Activated naive CD4-positive, alpha-beta T cell treated with anti-CD3 and anti-CD28 coated beads, Interleukin-2, amount 50 U/mL, for 24 hours (primary cell): ENCODE measurements around the gene FAM163B.

ENCODE experiments used
- H3K27ac Mint-ChIP-seq: one replicate; pipeline ENCODE4 v1.8.0; 2021; ENCODE audit warnings: mild to moderate bottlenecking, mixed read lengths
- H3K27me3 Mint-ChIP-seq: one replicate; pipeline ENCODE4 v1.8.0; 2021; ENCODE audit warnings: mixed read lengths
- H3K36me3 Mint-ChIP-seq: one replicate; pipeline ENCODE4 v1.8.0; 2021; ENCODE audit warnings: mixed read lengths
- H3K4me1 Mint-ChIP-seq: one replicate; pipeline ENCODE4 v1.8.0; 2021; ENCODE audit warnings: mixed read lengths
- H3K4me3 Mint-ChIP-seq: one replicate; pipeline ENCODE4 v1.8.0; 2021; ENCODE audit warnings: mild to moderate bottlenecking, mixed read lengths
- H3K9me3 Mint-ChIP-seq: one replicate; pipeline ENCODE4 v1.8.0; 2021; ENCODE audit warnings: mixed read lengths

FAM163B gene

DNA sequence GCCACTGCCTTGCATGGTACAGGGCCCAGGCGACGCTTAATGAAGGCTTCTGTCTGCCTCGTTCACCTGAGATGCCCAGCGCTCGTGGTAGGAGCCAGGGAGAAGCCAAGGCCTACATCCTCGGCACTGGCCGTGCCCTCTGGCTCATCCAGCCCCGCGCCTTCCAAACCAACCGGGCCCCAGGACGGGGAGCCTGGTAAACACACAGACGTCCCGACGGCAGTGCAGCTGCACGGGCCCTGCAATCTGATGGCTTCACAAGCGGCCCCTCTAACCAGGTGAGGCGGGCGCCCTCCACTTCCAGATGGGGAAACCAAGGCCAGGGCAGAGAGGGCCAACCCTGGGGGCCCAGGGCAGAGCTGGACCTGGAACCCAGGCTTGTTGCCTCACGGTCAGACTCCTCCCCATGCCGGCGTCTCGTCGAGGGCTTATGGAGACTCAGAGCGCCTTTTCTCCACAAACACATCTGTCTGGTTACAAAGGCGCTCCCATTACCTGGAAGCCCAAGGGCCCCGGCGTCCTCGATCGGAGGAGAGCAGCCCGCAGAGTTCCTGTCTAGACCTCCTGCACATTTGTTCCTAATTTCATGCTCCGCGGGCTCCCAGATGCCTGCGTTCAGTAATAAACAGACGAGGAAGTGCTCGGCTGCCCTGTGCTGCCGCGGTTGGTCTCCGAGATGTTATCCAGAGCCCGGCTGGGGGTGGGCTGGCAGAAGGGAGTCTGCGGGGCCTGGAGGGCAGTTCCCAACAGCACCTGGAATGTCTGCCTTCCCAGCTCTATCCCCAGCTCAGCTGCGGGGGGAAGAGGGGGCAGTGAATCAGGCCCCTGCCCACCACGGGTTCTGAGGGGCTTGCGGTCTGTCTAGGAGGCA, 23.5 kb downstream of the FAM163B start:
- Mint-ChIP-seq H3K4me3 (no peak overlapping the region), H3K27ac (no peak overlapping the region), H3K36me3 (no peaks in the 10 kb centered on the region), H3K4me1 (peaks cover 8% of the 10 kb centered on the region), H3K27me3 (peaks cover 17% of the 10 kb centered on the region), H3K9me3 (no peaks in the 10 kb centered on the region)

GRCh38 chr9:133584559-133585476, 24.4 kb downstream of the FAM163B start:
- Mint-ChIP-seq H3K27ac (no peak overlapping the region), H3K36me3 (no peaks in the 10 kb centered on the region), H3K4me3 (no peak overlapping the region), H3K27me3 (peaks cover 21% of the 10 kb centered on the region), H3K4me1 (peaks cover 8% of the 10 kb centered on the region), H3K9me3 (no peaks in the 10 kb centered on the region)

- Mint-ChIP-seq H3K36me3 (no peaks in the 10 kb centered on the region), H3K27me3 (peaks cover 21% of the 10 kb centered on the region), H3K27ac (no peak overlapping the region), H3K4me1 (peaks cover 8% of the 10 kb centered on the region), H3K9me3 (no peaks in the 10 kb centered on the region), H3K4me3 (no peak overlapping the region)
These were observed 25.0 kb downstream of the FAM163B start for GRCh38 chr9:133584167-133584558.

- H3K4me1 Mint-ChIP-seq: peaks cover 8% of the 10 kb centered on the region
These were observed 25.6 kb downstream of the FAM163B start for GRCh38 chr9:133583586-133583985.

GRCh38 chr9:133583111-133583510, 26.1 kb downstream of the FAM163B start:
- H3K36me3 Mint-ChIP-seq: no peaks in the 10 kb centered on the region
- H3K4me1 Mint-ChIP-seq: peaks cover 8% of the 10 kb centered on the region
- H3K9me3 Mint-ChIP-seq: no peaks in the 10 kb centered on the region
- no peak overlapping the region for H3K4me3 Mint-ChIP-seq
- no peak overlapping the region for H3K27ac Mint-ChIP-seq
- H3K27me3 Mint-ChIP-seq: peaks cover 21% of the 10 kb centered on the region

More at GRCh38 chr9:133583586-133583985, 25.6 kb downstream of the FAM163B start:
- peaks cover 21% of the 10 kb centered on the region for H3K27me3 Mint-ChIP-seq
- H3K9me3 Mint-ChIP-seq: no peaks in the 10 kb centered on the region
- H3K4me3 Mint-ChIP-seq: no peak overlapping the region
- no peaks in the 10 kb centered on the region for H3K36me3 Mint-ChIP-seq
- H3K27ac Mint-ChIP-seq: no peak overlapping the region

GRCh38 chr9:133582501-133583045, 26.6 kb downstream of the FAM163B start:
- Mint-ChIP-seq H3K4me3 (no peak overlapping the region), H3K4me1 (peaks cover 8% of the 10 kb centered on the region), H3K36me3 (no peaks in the 10 kb centered on the region), H3K27me3 (peaks cover 22% of the 10 kb centered on the region), H3K9me3 (no peaks in the 10 kb centered on the region), H3K27ac (no peak overlapping the region)

DNA sequence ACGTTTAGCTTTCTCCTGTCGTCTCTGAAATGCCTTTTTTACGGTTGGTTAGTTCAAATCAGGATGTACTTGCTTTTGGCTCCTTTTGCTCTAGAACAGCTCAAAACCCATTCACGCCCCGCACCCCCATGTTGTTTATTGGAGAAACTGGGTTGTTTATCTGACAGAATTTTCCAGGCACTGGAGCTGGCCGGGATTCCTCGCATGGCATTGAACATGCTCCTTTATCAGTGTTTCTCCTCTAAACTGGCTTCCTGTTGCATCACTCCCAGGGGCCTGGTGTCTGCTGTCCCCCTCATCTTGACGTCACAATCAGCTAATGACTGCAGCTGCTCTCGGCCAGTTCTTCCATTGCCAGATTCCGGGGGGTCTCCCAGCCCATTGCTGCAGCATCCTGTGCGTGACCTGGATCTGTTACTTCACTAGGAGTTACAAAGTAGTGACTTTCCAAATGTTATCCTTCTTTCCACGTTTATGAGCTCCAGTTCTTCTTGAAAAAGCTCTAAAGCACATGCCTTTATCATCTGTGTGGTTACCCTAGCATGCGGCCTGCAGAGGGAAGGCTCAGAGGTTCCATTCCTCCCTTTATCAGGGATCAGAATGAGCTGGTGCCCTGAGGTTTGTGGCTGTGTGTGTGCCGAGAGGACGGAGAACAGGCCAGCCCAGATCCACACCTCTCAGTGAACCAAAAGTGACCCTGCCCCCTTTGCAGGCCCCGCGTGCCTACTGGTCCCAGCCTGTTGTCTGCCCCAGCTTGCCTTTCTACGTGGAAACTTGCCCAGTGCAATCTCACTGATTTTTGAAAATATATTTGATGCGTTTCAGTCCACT, 27.5 kb downstream of the FAM163B start:
- Mint-ChIP-seq H3K27me3 (peaks cover 28% of the 10 kb centered on the region), H3K36me3 (no peaks in the 10 kb centered on the region), H3K9me3 (no peaks in the 10 kb centered on the region), H3K4me1 (peaks cover 11% of the 10 kb centered on the region), H3K4me3 (no peak overlapping the region), H3K27ac (no peak overlapping the region)

DNA sequence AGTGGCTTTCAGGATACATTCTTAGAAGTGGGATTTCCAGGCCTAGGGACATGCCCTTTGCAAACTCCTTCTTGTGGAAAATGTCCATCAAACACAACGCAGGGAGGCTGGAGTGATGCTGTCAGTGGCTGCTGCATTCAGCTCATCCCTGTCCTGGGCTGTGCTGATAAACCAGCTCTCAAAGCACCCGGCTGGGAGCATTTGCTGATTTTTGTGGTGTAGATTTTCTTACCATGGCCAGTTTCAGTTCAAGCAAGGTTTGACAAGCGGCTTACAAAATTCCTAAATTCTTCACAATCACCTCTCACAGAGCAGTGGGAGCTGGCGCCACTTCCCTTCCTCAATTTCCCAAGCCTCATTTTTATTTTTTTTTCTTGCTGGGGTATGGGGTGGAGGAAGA, 28.2 kb downstream of the FAM163B start:
- H3K9me3 Mint-ChIP-seq: no peaks in the 10 kb centered on the region
- H3K4me1 Mint-ChIP-seq: peaks cover 15% of the 10 kb centered on the region
- no peak overlapping the region for H3K4me3 Mint-ChIP-seq
- peaks cover 30% of the 10 kb centered on the region for H3K27me3 Mint-ChIP-seq
- H3K36me3 Mint-ChIP-seq: no peaks in the 10 kb centered on the region
- no peak overlapping the region for H3K27ac Mint-ChIP-seq

- Mint-ChIP-seq H3K27ac (no peak overlapping the region), H3K4me3 (no peak overlapping the region), H3K4me1 (peaks cover 14% of the 10 kb centered on the region), H3K36me3 (no peaks in the 10 kb centered on the region), H3K9me3 (no peaks in the 10 kb centered on the region), H3K27me3 (peaks cover 27% of the 10 kb centered on the region)
These were observed 28.8 kb downstream of the FAM163B start for GRCh38 chr9:133580419-133580738.

GRCh38 chr9:133579601-133580418, 29.4 kb downstream of the FAM163B start:
- H3K27me3 Mint-ChIP-seq: peaks cover 25% of the 10 kb centered on the region
- no peaks in the 10 kb centered on the region for H3K36me3 Mint-ChIP-seq
- H3K4me3 Mint-ChIP-seq: no peak overlapping the region
- peaks cover 12% of the 10 kb centered on the region for H3K4me1 Mint-ChIP-seq
- no peak overlapping the region for H3K27ac Mint-ChIP-seq
- H3K9me3 Mint-ChIP-seq: no peaks in the 10 kb centered on the region

- H3K36me3 Mint-ChIP-seq: no peaks in the 10 kb centered on the region
- H3K27me3 Mint-ChIP-seq: peaks cover 18% of the 10 kb centered on the region
- H3K27ac Mint-ChIP-seq: no peak overlapping the region
- peaks cover 7% of the 10 kb centered on the region for H3K4me1 Mint-ChIP-seq
- no peaks in the 10 kb centered on the region for H3K9me3 Mint-ChIP-seq
- H3K4me3 Mint-ChIP-seq: no peak overlapping the region
These were observed 30.4 kb downstream of the FAM163B start for GRCh38 chr9:133578524-133579441.

DNA sequence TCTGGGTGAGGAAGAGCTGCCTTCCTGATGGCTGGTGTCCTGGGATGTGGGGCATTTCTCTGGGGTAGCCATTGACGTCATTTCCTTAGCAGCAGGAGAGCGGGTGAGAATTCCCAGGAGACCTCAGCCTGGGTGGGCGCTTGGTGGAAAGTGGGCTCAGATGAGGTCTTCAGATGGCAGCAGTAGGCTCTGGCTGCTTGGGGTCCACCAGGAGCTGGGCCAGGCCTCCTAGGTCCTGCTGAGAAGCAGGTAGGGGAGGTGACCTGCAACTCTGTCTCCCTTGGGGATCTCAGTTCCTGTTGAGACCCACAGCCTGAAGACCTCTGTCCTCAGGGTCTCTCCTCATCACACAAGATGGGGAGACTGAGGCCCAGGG, 31.5 kb downstream of the FAM163B start:
- Mint-ChIP-seq H3K36me3 (no peaks in the 10 kb centered on the region), H3K9me3 (no peaks in the 10 kb centered on the region), H3K4me3 (no peak overlapping the region), H3K27me3 (peaks cover 18% of the 10 kb centered on the region), H3K27ac (no peak overlapping the region), H3K4me1 (peaks cover 7% of the 10 kb centered on the region)

DNA sequence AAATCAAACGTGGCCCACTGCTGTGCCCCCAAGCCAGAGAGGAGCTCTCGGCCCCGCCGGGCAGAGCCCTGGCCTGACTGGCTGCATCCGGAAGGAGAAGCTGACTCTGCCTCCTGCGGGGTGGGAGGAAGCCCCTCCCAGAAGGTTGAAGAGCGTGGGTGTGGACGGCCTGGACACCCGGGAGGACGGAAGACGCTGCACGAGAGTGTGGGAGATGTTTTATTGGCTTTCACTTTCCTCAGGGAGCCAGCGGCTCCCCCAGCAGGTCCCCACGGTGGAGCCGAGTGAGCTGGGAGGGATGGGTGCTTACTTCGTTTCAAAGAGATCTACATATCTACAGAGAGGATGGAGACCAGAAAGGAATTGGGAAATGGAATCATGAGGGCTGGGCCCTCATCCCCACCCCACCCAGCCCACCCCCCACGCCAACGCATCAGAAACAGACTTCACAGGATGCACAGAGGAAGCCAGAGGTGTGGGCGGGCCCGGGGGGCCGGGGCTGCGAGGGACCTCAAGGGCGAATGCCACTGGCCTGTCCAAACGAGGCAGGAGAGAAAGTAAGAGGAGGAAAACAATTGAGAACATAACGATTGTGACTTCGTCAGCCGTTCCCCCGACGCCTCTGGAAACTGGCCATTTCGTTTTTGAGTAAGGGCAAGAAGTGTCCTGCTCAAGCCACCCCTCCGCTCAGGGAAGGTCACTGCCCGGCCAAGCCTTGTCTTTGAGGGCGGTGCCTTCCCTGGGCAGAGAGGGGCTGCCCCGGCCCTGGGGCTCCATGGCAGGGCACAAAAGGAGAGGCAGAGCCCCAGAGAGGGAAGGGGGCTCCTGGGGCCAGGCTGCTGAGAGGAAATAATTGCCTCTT, 32.1 kb downstream of the FAM163B start:
- Mint-ChIP-seq H3K4me3 (no peak overlapping the region), H3K27me3 (peaks cover 17% of the 10 kb centered on the region)

More for the DNA sequence above, 32.1 kb downstream of the FAM163B start:
- H3K27ac Mint-ChIP-seq: no peak overlapping the region
- peaks cover 7% of the 10 kb centered on the region for H3K4me1 Mint-ChIP-seq
- no peaks in the 10 kb centered on the region for H3K9me3 Mint-ChIP-seq
- H3K36me3 Mint-ChIP-seq: no peaks in the 10 kb centered on the region
